Choroid plexus epithelial cell (primary cell): Measurements from ENCODE around the gene FSD2.
"Not testable (repeated sequence)": the region's sequence is repeated elsewhere in the genome, so short reads cannot be mapped to it uniquely, and the experiment has no call there.

Source experiments
- DNase-seq: peaks from one replicate; pipeline ENCODE4 v3.0.0-alpha.2; 2010; ENCODE audit warnings: low read depth
- H3K4me3 ChIP-seq: 2 replicates; pipeline ENCODE4 v1.5.1; 2011; ENCODE audit warnings: low read depth, mild to moderate bottlenecking, control low read depth, low read length, moderate library complexity
- TF ChIP-seq, protein P1 (sequence below): conservative IDR thresholded peaks from 2 replicates; pipeline ENCODE4 v1.5.1; 2011; ENCODE audit warnings: low read depth, mild to moderate bottlenecking, control low read depth, inconsistent platforms, low read length, moderate library complexity

Gene FSD2

DNA sequence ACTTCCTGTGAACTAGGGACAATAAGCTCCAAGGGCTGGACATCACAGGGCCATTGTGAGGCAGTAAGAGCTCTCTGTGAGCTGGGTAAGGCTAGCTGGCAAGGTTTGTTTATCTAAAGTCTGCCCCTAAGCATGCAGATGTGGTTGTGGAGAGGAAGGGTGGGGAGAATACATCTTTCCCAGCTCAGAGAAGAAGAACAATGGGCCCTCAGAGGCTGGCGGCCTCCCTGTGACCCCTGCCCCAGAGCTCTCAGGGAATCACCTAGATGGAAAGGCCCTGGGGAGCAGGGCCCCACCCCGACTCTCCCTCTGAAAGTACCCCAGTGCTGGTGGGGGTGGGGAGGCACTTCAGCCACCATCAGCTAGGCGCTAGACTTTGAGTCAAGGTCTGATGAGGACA, 91.9 kb downstream of the FSD2 start:
- no peak overlapping the region for H3K4me3 ChIP-seq

GRCh38 chr15:82712036-82712435, 93.8 kb downstream of the FSD2 start:
- TF ChIP-seq, protein P1, sequence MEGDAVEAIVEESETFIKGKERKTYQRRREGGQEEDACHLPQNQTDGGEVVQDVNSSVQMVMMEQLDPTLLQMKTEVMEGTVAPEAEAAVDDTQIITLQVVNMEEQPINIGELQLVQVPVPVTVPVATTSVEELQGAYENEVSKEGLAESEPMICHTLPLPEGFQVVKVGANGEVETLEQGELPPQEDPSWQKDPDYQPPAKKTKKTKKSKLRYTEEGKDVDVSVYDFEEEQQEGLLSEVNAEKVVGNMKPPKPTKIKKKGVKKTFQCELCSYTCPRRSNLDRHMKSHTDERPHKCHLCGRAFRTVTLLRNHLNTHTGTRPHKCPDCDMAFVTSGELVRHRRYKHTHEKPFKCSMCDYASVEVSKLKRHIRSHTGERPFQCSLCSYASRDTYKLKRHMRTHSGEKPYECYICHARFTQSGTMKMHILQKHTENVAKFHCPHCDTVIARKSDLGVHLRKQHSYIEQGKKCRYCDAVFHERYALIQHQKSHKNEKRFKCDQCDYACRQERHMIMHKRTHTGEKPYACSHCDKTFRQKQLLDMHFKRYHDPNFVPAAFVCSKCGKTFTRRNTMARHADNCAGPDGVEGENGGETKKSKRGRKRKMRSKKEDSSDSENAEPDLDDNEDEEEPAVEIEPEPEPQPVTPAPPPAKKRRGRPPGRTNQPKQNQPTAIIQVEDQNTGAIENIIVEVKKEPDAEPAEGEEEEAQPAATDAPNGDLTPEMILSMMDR, result no peak
- DNase-seq, result no peak
- no peak overlapping the region for H3K4me3 ChIP-seq

More for the DNA sequence above, 91.9 kb downstream of the FSD2 start:
- TF ChIP-seq, protein P1, result no peak
- no peak for DNase-seq

- no peak for DNase-seq
- TF ChIP-seq, protein P1, result no peak
- no peak overlapping the region for H3K4me3 ChIP-seq
These were observed 94.9 kb downstream of the FSD2 start for GRCh38 chr15:82710926-82711490.

- DNase-seq, result no peak
- TF ChIP-seq, protein P1, result no peak
- peak overlapping the region; percentile 68 for H3K4me3 ChIP-seq
These were observed 95.7 kb downstream of the FSD2 start for GRCh38 chr15:82710208-82710555.

GRCh38 chr15:82709421-82710207, 96.3 kb downstream of the FSD2 start, which contains the start of gene AP3B2:
Gene AP3B2, minus strand, starts transcription at chr15:82709875. Its CDS starts 169 bp downstream, at chr15:82709706.
- TF ChIP-seq, protein P1, result no peak
- H3K4me3 ChIP-seq, result peak within 1 kb of the TSS; percentile 68
- peak; percentile 81 for DNase-seq

DNA sequence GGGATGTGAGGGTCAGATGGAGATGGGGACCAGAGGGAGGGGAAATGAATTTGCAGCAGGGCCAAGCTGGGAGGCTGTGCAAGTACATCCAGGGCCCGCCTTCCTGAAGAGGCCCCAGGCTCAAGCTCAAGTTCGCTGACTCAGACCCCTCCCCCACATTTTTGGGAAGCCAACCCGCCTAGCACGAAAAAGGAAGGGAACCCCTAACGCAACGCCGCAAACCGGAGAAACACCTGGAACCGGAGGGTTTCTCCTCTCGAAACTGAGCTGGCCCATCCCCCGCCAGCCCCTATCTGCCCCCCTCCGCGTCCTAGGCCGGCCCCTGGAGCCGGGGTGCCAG, 96.8 kb downstream of the FSD2 start:
- peak overlapping the region; percentile 68 for H3K4me3 ChIP-seq
- TF ChIP-seq, protein P1, result no peak
- peak; percentile 3 for DNase-seq

DNA sequence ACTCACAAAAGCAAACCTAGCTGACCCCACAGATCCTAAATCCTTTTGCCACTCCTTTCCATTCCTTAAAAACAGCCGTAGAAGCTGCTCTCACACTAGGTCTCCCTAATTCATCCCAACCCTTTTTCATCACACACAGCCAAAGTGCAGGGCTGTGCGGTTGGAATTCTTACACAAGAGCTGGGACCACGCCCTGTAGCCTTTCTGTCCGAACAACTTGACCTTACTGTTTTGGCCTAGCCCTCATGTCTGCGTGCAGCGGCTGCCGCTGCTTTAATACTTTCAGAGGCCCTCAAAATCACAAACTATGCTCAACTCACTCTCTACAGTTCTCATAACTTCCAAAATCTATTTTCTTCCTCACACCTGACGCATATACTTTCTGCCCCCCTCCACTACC, 100.0 kb downstream of the FSD2 start:
- not testable (repeated sequence) for DNase-seq

More for the DNA sequence above, 100.0 kb downstream of the FSD2 start:
- H3K4me3 ChIP-seq, result not testable (repeated sequence)
